Calu3 (cell line): ENCODE results near the gene COL24A1. TPM values are rescaled to one million over a fixed set of nuclear protein-coding genes. Genes with fewer than 3 reads are reported as not detected.

ENCODE experiments used
- BruUV-seq: library from RNA; stranded (reverse); fragments of 400-500 nt; replicated peaks from 2 replicates; lab custom pipeline; 2021; lab: Mats Ljungman, UMichigan
- CTCF ChIA-PET: fragments of 300-600 bp; sonication (Branson Sonifier 250); formaldehyde crosslinking; loops from one replicate; lab custom pipeline; 2022; ENCODE audit warnings: antibody characterized with exemption; lab: Charles Lee
- DNase-seq: peaks from one replicate; pipeline ENCODE4 v3.0.0; 2022
- H3K27ac Mint-ChIP-seq: one replicate; pipeline ENCODE4 v1.8.0; 2022; ENCODE audit warnings: mixed read lengths; ENCODE audit not compliant: unreplicated experiment
- H3K27me3 Mint-ChIP-seq: one replicate; pipeline ENCODE4 v1.8.0; 2022; ENCODE audit warnings: mixed read lengths; ENCODE audit not compliant: unreplicated experiment
- H3K36me3 Mint-ChIP-seq: one replicate; pipeline ENCODE4 v1.8.0; 2022; ENCODE audit warnings: mild to moderate bottlenecking, moderate library complexity, mixed read lengths; ENCODE audit not compliant: insufficient read depth, unreplicated experiment
- H3K4me1 Mint-ChIP-seq: one replicate; pipeline ENCODE4 v1.8.0; 2022; ENCODE audit warnings: mild to moderate bottlenecking, low read depth, mixed read lengths; ENCODE audit not compliant: unreplicated experiment
- H3K4me3 Mint-ChIP-seq: one replicate; pipeline ENCODE4 v1.8.0; 2022; ENCODE audit warnings: mild to moderate bottlenecking, low read depth, moderate library complexity, mixed read lengths; ENCODE audit not compliant: unreplicated experiment
- H3K9me3 Mint-ChIP-seq: one replicate; pipeline ENCODE4 v1.8.0; 2022; ENCODE audit warnings: low read depth, mixed read lengths; ENCODE audit not compliant: unreplicated experiment
- intact Hi-C: fragments of 100-400 bp; cut with micrococcal nuclease; formaldehyde crosslinking; loops from one replicate; pipeline ENCODE4 v1.10.0; 2022; ENCODE audit not compliant: unreplicated experiment
- total RNA-seq: library from RNA; stranded (reverse); gene quantifications from 2 replicates; pipeline ENCODE4 v1.2.3, GENCODE V29; 2022
- TF ChIP-seq, protein P1 (sequence below): fragments of 200-600 bp; IDR thresholded peaks from one replicate; pipeline ENCODE4 v1.8.0; 2022; ENCODE audit warnings: antibody characterized with exemption; ENCODE audit not compliant: unreplicated experiment

Gene COL24A1
- total RNA-seq, 1 experiment from 2014 or later: not detected

DNA sequence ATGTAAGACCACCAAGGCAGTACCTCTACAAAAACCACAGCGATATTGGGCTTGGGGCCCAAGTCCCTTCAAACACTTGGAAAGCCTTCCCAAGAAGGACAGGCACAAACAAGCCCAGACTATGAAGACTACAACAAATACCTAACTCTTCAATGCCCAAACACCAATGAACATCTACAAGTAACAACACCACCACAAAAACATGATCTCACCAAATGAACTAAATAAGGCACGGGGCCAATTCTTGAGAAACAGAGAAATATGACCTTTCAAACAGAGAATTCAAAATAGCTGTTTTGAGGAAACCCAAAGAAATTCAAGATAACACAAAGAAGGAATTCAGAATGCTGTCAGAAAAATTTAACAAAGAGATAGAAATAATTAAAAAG lies 86.8 kb downstream of the COL24A1 start:
- no peak overlapping the region for H3K27ac Mint-ChIP-seq
- CTCF ChIA-PET: no interaction called here
- TF ChIP-seq, protein P1, sequence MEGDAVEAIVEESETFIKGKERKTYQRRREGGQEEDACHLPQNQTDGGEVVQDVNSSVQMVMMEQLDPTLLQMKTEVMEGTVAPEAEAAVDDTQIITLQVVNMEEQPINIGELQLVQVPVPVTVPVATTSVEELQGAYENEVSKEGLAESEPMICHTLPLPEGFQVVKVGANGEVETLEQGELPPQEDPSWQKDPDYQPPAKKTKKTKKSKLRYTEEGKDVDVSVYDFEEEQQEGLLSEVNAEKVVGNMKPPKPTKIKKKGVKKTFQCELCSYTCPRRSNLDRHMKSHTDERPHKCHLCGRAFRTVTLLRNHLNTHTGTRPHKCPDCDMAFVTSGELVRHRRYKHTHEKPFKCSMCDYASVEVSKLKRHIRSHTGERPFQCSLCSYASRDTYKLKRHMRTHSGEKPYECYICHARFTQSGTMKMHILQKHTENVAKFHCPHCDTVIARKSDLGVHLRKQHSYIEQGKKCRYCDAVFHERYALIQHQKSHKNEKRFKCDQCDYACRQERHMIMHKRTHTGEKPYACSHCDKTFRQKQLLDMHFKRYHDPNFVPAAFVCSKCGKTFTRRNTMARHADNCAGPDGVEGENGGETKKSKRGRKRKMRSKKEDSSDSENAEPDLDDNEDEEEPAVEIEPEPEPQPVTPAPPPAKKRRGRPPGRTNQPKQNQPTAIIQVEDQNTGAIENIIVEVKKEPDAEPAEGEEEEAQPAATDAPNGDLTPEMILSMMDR: no peak
- no peaks in the 10 kb centered on the region for H3K4me1 Mint-ChIP-seq
- no peak for DNase-seq
- H3K36me3 Mint-ChIP-seq: no peaks in the 10 kb centered on the region
- H3K9me3 Mint-ChIP-seq: no peaks in the 10 kb centered on the region
- peaks cover 41% of the 10 kb centered on the region for H3K27me3 Mint-ChIP-seq
- no peak overlapping the region for H3K4me3 Mint-ChIP-seq
- no TSS peak for BruUV-seq
- intact Hi-C loops: no loop called here

DNA sequence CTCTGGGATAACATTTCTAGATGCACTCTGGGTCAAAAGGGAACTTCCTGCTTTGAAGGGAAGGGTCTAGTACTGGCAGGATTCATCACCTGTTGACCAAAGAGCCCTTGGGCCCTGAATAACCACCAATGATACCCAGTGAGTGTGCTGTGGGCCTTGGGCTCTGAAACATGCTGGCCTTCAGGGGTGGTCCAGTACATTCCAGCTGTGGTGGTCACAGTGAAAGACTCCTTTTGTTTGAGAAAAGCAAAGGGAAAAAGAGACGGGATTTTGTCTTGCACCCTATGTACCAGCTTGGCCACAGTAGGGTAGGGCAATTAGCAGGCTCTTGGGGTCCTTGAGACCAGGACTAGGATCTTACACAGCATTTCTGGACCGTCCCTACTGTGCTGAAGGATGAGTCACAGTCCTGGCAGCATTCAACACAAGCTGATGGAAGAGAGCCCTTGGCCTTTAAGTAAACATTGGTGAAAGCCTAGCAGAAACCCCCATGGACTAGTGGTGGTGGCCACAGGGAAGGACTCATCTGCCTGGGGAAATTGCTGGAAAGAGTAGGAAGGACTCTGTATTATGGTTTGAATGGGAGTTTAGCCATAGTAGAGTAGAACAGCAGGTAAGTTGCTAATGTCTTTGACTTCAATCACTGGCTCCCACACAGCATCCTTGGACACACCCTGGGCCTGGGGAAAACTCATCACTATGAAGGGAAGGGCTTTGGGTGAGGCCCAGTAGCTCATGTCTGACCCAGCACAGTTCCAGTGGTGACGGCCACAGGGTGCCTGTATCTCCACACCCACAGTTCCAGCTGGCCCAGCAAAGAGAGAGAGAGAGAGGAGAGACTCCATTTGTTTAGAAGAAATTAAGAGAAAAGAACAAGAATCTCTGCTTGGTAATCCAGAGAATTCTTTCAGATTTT lies 87.5 kb downstream of the COL24A1 start:
- H3K4me1 Mint-ChIP-seq: no peaks in the 10 kb centered on the region
- no peak overlapping the region for H3K27ac Mint-ChIP-seq
- intact Hi-C loops: no loop called here
- no peaks in the 10 kb centered on the region for H3K36me3 Mint-ChIP-seq
- no peaks in the 10 kb centered on the region for H3K9me3 Mint-ChIP-seq
- DNase-seq: no peak
- H3K27me3 Mint-ChIP-seq: peaks cover 34% of the 10 kb centered on the region
- BruUV-seq: no TSS peak
- TF ChIP-seq, protein P1: no peak
- no peak overlapping the region for H3K4me3 Mint-ChIP-seq
- CTCF ChIA-PET: no interaction called here

DNA sequence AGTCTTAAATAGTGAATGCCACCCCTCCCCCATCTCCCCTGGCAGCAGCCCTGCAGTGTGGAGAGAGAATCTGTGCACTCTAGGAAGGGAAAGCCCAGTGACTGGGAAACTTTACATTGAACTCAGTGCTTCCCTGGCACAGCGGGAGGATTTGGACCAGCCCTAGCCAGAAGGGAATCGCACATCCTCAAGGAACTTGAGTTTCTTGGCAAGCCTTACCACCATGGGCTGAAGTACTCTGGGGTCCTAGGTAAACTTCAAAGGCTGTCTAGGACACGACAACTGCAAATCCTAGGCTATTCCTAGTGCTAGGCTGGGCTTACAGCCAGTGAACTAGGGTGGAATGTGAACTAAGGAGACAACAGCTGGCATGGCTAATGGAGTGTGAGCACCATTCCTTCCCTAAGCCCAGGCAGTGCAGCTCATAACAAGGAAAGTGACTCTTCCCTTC lies 88.3 kb downstream of the COL24A1 start:
- Mint-ChIP-seq H3K27me3 (peaks cover 26% of the 10 kb centered on the region), H3K4me3 (no peak overlapping the region)
- TF ChIP-seq, protein P1: no peak

DNA sequence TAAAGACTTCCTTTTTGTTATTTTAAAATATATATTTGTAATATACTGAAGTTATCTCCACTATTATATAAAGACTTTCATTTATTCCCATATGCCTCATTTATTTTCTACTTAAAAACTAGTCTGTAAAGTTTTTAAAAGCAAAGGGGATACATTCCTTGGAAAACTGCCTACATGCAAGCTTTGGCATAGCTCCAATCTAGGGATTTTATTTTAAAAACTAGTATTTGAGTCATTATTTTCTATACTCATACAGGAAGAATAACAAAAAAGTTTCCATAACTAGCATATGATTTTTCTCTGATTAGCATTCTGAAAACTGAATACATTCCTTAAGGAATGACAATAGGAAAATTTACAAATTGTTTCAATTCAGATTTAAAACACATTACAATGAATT lies 88.9 kb downstream of the COL24A1 start:
- Mint-ChIP-seq H3K27ac (no peak overlapping the region), H3K27me3 (peaks cover 19% of the 10 kb centered on the region), H3K4me1 (no peaks in the 10 kb centered on the region), H3K9me3 (no peaks in the 10 kb centered on the region), H3K36me3 (no peaks in the 10 kb centered on the region), H3K4me3 (no peak overlapping the region)
- DNase-seq: no peak
- TF ChIP-seq, protein P1: no peak
- no TSS peak for BruUV-seq
- intact Hi-C loops: no loop called here
- CTCF ChIA-PET: no interaction called here

More for the DNA sequence above, 88.3 kb downstream of the COL24A1 start:
- DNase-seq: no peak
- no TSS peak for BruUV-seq
- Mint-ChIP-seq H3K36me3 (no peaks in the 10 kb centered on the region), H3K4me1 (no peaks in the 10 kb centered on the region), H3K27ac (no peak overlapping the region), H3K9me3 (no peaks in the 10 kb centered on the region)
- intact Hi-C loops: no loop called here
- CTCF ChIA-PET: no interaction called here
